HG02852 (cell line): ENCODE results near the gene CYP19A1.

Experiments used
- ATAC-seq: cut with Tn5 transposase; IDR thresholded peaks from one replicate; pipeline ENCODE4 v1.9.1; 2021; ENCODE audit warnings: mild to moderate bottlenecking, moderate library complexity; ENCODE audit not compliant: unreplicated experiment

Gene CYP19A1

DNA sequence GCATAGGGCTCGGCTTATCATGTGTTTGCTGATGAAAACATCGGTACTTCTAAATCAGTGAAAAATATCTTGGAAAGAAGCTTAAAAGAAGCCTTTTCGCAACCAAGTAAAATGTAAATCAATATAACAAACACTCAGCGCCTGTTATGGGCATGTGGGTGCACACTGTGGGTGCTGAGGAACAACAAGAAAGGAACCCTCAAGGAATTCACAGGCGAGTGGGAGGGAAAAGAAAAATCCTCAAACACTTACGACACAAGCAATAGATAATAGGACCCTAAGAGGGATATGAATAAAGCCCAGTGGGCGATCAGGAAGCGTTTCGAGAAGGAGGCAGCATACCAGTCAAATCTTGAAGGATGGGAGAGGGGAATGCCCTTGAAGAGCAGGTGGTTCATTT, 25.0 kb upstream of the CYP19A1 start:
- ATAC-seq, result no peak

DNA sequence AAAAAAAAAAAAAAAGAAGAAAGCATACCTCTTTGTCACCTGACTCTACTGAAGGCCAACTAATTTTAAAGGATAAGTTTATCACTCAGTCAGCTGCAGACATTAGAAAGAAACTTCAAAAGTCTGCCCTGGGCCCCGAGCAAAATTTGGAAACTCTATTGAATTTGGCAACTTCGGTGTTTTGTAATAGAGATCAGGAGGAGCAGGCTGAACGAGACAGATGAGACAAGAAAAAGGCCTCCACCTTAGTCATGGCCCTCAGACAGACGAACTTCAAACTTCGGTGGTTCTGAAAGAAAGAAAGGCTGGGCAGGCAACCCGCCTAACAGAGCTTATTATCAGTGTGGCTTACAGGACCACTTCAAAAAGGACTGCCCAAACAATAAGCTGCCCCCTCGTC, 21.6 kb upstream of the CYP19A1 start:
- no peak for ATAC-seq

DNA sequence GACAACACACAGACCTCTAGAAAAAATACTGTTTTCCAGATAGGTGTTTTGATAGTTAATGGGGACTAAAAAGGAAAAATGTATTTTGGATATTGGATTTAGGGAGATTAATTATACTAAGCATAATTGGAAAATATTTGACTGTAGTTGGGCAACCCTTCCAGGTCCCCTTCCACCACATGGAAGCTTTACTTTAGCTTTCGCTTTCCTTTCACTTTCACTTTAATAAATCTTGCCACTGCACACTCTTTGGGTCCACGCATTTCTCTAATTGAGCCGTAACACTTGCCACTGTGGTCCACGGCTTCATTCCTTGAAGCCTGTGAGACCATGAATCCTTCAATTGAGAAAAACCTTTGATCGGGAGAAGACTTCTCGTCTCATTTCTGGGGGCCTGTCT, 18.6 kb upstream of the CYP19A1 start:
- ATAC-seq, result no peak

DNA sequence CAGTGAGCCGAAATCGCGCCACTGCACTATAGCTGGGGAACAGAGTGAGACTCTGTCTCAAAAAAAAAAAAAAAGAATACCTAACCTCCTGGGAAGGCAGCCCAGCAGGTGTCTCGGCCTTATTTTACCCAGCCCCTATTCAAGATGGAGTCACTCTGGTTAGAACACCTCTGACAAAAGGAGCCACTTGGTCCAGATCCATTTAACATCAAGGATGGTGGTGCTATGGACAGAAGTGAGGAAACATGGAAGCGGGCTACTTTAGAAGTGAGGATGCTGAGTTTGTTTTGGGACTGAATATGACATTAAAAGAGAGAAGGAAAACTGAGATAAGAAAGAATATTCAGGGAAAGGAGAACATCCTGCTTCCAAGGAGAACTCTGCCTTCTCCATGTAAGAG, 17.8 kb upstream of the CYP19A1 start:
- ATAC-seq, result no peak

DNA sequence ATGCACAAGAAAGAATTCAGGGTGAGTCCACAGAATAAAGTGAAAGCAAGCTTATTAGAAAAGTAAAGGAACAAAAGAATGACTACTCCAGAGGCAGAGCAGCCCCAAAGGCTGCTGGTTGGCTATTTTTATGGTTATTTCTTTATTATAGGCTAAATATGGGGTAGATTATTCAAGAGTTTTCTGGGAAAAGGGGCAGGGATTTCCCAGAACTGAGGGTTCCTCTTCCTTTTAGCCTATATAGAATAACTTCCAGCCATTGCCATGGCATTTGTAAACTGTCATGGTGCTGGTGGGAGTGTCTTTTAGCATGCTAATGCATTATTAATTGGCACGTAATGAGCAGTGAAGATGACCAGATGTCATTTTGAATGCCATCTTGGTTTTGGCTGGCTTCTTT, 16.7 kb upstream of the CYP19A1 start:
- no peak for ATAC-seq

DNA sequence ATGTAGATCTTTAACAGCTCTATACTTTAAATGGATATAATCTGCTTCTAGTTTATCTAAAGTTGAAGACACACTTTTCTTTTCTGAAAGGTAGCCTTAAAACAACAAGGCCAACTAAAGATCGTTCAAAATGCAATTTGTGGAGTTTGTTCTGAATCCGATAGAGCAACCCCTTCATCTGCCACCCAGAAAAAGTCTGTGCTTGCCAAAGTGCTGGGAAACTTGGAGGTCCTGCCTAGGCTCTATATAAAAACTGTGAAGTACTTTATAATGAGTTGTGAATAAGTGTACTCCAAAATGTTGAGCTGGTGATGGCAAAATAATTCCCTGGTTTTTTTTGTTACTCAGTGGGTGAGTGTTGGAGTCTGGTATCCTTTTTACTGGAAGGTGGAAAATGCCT, 15.6 kb upstream of the CYP19A1 start:
- ATAC-seq, result no peak

- ATAC-seq, result no peak
These were observed 12.3 kb upstream of the CYP19A1 start for GRCh38 chr15:51350723-51351122.

DNA sequence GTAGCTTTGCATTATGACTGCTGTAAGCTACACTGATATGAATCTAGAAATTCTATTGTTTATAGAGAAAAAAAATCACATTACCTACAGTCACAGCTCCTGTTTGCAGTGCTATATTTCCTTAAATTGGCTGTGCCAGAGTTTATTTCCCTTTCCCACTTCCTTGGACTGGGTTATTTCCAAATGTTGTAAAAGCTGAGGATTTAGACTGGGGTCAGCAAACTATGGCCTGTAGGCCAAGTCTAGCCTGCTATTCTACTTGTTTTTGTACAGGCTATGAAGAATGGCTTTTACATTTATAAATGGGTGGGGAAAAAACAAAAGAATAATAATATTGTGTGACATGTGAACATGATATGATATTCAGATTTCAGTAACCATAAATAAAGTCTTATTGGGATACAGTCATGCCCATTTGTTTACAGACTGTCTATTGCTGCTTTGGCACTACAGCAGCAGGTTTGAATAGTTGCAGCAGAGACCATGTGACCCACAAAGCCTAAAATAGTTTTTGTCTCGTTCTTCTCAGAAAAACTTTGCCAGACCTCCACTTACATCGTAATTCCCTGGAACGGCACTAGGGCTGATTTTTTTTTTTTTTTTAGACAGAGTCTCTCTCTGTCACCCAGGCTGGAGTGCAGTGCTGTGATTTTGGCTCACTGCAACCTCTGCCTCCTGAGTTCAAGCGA, 10.9 kb upstream of the CYP19A1 start:
- ATAC-seq, result no peak

DNA sequence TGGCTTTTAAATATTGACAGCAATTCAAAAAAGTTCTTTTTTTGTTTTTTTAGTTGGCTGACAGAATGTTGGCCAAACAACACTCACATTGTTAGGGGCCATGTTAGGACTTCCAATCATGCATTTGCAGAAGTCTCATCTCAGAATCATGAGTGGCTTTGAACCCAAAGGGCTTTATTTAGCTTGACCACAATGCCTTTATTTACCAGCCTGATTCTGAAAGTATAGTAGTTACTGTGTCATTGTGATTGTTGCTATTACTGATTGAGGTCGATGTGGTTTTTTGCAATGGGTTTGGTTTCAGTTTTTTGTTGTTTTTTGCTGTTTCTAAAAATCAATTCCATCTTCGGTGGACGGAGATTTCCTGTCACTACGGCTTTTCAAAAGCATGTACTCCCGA, 10.3 kb upstream of the CYP19A1 start:
- peak; percentile 98 for ATAC-seq

DNA sequence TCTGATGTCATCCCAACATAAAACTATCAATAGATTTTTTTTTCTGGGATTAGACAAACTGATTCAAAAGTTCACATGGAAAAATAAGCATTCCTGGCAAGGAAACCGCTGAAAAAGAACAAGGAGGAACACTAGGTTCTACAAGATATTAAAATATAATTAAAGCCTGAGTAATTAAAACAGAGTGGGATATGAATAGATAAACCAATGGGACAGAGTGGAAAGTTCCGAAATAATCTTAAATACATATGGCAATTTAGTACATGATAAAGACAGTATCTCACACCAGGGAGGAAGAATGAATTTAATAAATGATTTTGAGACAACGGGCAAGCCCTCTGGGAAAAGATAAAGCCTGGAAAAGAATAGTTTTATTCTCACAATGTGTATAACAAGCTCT, 7.7 kb upstream of the CYP19A1 start:
- ATAC-seq, result no peak

GRCh38 chr15:51343466-51343865, 5.1 kb upstream of the CYP19A1 start:
- no peak for ATAC-seq

DNA sequence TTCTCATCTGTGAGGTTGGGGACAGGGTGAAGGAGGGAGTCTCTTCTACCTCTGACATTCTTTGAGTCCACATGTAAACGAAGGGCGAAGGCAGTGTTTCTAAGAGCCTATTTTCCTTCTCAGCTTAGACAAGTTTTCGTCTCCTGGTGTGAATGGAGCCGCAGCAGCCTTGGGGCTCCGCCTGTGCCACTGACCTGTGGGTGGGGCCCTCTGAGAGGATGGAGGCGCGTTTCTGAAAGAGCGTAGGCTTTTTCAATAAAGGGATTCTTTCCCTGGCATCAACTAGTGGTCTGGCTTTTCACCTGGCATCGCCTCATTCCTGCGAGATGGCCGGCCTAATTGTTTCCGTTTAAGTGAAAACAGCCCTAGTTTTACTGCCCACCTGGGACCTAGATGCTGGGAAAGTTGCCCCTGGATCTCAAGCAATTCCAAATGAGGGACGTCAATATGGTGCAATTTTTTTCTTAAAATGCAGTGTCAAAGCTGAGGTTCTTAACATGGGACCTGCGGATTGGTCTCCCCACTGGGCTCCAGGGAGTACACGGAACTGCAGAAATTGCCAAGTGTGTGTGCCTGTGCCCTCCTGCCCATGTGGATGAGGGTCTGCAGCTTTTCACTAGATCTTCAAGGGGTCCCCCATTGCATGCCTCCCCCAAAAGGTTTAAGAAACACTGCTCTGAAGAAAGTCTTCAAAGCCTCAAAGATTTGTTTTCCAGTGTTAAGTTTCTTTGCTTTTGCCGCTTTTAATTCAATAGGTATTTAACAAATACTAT, 4.0 kb upstream of the CYP19A1 start:
- ATAC-seq, result no peak

- no peak for ATAC-seq
These were observed 3.2 kb upstream of the CYP19A1 start, which contains the start of gene GLDN for GRCh38 chr15:51341366-51342226. Gene GLDN, plus strand, starts transcription at chr15:51341655. Its CDS starts 30 bp downstream, at chr15:51341685.

DNA sequence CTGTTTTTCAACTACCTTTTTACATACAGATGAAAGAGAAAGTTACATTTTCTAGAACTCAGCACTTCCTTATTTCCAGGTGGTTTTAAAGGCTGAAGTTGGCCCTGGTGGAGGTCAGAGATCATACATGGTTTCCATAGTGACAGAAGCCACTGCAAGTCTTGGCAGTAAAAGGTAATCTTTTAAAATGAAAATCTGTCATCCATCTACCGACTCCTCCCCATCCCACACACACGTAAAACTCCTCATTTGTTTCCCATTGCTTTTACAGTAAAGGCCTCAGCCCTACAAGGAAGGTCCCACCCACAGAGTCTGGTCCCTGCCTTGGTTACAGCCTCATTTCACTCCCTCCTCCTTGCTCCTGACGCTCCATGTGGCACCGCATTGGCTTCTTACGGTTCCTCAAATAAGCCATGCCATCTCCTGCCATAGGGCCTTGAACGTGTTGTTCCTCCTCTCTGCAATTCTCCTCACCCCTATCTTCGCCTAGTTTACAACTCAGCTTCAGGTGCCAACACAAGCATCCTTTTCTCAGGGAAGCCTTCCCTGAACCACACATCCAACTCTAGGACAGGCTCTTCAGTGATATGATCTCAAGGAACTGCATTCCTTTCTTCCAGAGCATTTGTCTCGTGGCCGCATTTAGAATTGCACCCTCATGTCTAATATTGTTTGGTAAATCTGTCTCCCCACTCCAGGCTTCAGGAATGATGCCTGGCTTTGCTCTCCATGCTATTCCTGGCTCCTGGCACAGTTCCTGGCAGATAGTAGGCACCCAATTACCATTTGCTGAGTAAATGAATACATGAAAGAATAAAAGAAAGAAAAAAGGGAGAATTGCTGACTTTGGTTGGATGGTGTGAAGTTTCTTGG, 2.6 kb downstream of the CYP19A1 start:
- peak; percentile 71 for ATAC-seq

- ATAC-seq, result peak; percentile 12
These were observed 3.3 kb downstream of the CYP19A1 start for GRCh38 chr15:51335087-51335486.

GRCh38 chr15:51334011-51334451, 4.4 kb downstream of the CYP19A1 start:
- no peak for ATAC-seq

DNA sequence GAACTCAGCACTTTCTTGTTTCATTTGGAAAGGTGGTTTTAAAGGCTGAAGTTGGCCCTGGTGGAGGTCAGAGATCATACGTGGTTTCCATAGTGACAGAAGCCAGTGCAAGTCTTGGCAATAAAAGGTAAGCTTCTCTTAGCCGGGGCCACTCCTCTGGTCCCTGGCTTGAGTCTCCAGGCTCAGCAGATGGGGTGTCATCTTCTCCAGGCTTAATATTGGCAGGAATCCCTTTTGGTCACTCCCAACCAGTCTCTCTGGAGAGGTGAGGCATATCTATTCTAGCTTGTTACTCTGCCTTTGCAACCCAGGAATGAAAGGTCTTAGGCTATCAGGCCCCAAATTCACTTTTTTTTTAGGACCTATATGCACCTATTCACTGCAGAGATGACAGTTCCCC, 4.8 kb downstream of the CYP19A1 start:
- no peak for ATAC-seq

- no peak for ATAC-seq
These were observed 5.9 kb downstream of the CYP19A1 start for GRCh38 chr15:51332206-51333147.

- ATAC-seq, result no peak
These were observed 7.3 kb downstream of the CYP19A1 start for GRCh38 chr15:51331141-51331540.
